Inferior parietal cortex (tissue), 1 donor: ENCODE measurements around the gene EOMES.

Experiments
- DNase-seq: peaks from one replicate; pipeline ENCODE4 v3.0.0-alpha.2; 2016; ENCODE audit errors: extremely low spot score

Gene EOMES

GRCh38 chr3:27720899-27721716, 1.0 kb downstream of the EOMES start:
- DNase-seq = no peak

GRCh38 chr3:27719314-27720003, 2.7 kb downstream of the EOMES start:
- DNase-seq = no peak

- DNase-seq = no peak
Observed at GRCh38 chr3:27718459-27718858, 3.7 kb downstream of the EOMES start.

GRCh38 chr3:27717200-27717852, 4.8 kb downstream of the EOMES start:
- no peak for DNase-seq

GRCh38 chr3:27716309-27716708, 5.8 kb downstream of the EOMES start:
- DNase-seq = no peak

GRCh38 chr3:27715863-27716262, 6.3 kb downstream of the EOMES start:
- no peak for DNase-seq

- DNase-seq = no peak
Observed at GRCh38 chr3:27715454-27715806, 6.7 kb downstream of the EOMES start.

GRCh38 chr3:27714692-27715453, 7.2 kb downstream of the EOMES start:
- DNase-seq = no peak

- DNase-seq = no peak
Observed at GRCh38 chr3:27714146-27714526, 8.0 kb downstream of the EOMES start.

- DNase-seq = no peak
Observed at GRCh38 chr3:27713435-27714145, 8.5 kb downstream of the EOMES start.

GRCh38 chr3:27713078-27713423, 9.1 kb downstream of the EOMES start:
- peak; percentile 4 for DNase-seq

- DNase-seq = peak; percentile 66
Observed at GRCh38 chr3:27712136-27713077, 9.7 kb downstream of the EOMES start.

GRCh38 chr3:27708250-27708649, 13.9 kb downstream of the EOMES start:
- no peak for DNase-seq

GRCh38 chr3:27699067-27699466, 23.1 kb downstream of the EOMES start:
- DNase-seq = no peak

- no peak for DNase-seq
Observed at GRCh38 chr3:27696906-27697305, 25.2 kb downstream of the EOMES start.

GRCh38 chr3:27695636-27696035, 26.5 kb downstream of the EOMES start:
- DNase-seq = no peak

GRCh38 chr3:27688053-27688452, 34.1 kb downstream of the EOMES start:
- DNase-seq = no peak

GRCh38 chr3:27686642-27687041, 35.5 kb downstream of the EOMES start:
- no peak for DNase-seq

GRCh38 chr3:27685474-27685873, 36.6 kb downstream of the EOMES start:
- DNase-seq = no peak

GRCh38 chr3:27684302-27684701, 37.8 kb downstream of the EOMES start:
- DNase-seq = no peak
